NCI-H2029 (cell line): ENCODE data around the gene CMA1.

ENCODE experiments used
- DNase-seq: peaks from one replicate; lab custom pipeline; 2025; lab: John Stamatoyannopoulos, UW

CMA1 gene

GRCh38 chr14:24465805-24466204, 42.3 kb downstream of the CMA1 start:
- DNase-seq, result no peak

DNA sequence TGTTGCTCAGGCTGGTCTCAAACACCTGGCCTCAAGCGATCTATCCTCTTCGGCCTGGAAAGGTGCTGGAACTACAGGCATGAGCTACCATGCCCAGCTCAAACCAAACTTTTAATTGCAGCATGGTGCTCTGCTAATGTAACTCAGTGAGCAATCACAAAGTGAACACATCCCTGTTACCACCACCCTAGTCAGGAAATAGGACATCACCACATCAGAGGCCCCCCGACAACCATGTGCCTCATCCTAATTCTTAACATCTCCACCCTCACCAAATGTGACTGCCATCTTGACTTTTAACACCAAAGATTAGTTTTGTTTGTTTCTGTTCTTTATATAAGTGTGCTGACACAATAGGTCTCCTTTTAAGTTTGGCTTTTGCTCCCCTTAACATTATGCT, 42.7 kb downstream of the CMA1 start:
- DNase-seq, result no peak

GRCh38 chr14:24463884-24464785, 43.9 kb downstream of the CMA1 start:
- no peak for DNase-seq

DNA sequence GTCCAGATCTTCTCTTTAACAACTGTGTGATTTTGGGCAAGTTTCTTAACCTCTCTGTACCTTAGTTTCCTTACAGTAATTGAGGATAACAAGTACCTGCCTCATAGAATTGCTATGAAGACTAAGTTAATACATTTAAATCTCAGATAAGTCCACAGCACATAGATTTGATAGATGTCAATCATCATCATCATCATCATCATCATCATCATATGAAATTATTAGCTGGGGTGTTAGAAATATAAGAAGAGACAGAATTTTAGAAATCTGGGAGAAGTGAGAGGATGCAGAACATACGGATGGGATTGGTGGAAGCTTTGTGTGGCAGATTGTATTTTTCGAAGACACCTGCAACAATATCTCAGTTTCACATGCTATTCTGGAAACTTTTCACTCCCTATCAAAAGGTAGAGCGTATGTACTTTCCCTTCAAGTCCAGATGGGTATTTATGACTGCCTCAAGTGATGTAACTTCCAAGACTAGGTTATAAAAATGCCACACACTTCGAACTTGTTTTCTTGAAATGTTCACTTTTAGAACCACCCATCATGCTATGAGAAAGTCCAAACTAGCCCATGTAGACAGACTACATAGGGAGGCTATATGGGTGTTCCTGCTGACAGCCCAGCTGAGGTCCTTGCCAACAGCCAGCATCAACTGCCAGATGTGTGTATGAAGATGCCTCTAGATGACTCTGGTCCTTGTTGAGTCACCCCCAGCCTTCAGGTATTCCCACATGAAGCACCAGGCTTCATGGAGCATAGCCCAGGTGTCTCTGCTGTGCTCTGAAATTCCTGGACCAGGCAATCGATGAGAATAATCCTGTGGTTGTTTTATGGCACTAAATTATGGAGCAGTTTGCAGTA, 44.8 kb downstream of the CMA1 start:
- peak; percentile 44 for DNase-seq

- DNase-seq, result no peak
Measured at GRCh38 chr14:24461336-24461735, 46.7 kb downstream of the CMA1 start.

DNA sequence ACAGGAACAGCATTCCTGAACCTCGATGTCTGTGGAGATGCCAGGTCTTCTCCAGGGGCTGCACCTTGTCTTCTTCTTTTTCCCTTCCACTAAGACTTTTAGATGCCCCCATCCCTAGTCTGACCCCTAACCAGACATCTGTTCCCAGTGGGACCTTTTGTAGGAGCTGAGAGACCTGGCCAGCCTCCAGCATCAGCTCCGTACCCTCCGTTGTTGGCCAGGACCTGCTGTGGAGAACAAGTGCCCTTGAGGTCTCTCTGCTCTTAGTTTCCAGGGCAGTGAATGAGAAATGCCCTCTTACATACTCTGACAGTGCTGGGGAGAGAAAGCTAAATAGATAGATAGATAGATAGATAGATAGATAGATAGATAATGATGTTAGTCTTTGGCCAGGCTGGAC, 48.7 kb downstream of the CMA1 start:
- no peak for DNase-seq

DNA sequence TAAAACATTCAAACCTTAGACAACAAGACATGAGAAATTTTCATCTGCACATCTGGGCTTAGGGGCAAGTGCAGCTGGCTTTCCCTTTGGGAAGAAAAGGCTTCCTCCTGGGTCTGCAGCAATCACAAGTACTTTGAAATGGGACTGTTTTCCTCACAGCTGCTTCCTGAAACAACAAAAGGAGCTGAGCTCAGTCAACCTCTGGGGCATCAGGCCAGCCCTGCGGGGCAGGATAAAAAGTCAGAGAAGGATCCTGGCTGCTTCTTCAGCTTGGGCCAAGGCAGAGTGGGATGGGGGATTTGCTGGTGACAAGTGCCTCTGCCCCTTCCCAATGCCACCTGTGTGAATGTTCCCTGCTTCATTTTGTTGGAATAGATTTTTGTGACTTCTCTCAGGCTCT, 49.3 kb downstream of the CMA1 start:
- DNase-seq, result no peak

GRCh38 chr14:24456980-24457379, 51.1 kb downstream of the CMA1 start:
- no peak for DNase-seq
